ENCODE results near the gene BOLA1.
"Not testable (repeated sequence)": the region's sequence is repeated elsewhere in the genome, so short reads cannot be mapped to it uniquely, and the experiment has no call there.

Gene BOLA1

GRCh38 chr1:149933208-149933607 is 33.8 kb downstream of the BOLA1 start:
- no peak for DNase-seq

GRCh38 chr1:149934356-149934755 is 35.0 kb downstream of the BOLA1 start:
- DNase-seq, result no peak

- DNase-seq, result no peak
Measured at GRCh38 chr1:149936170-149936991, 37.0 kb downstream of the BOLA1 start, which contains the start of gene MTMR11. TSS of gene MTMR11 (minus strand) at chr1:149936879. CDS start at chr1:149936647, 232 bp downstream.

- peak; percentile 11 for DNase-seq
Measured at GRCh38 chr1:149936992-149937705, 37.8 kb downstream of the BOLA1 start.

- DNase-seq, result peak; percentile 39
Measured at GRCh38 chr1:149937759-149938158, 38.4 kb downstream of the BOLA1 start.

GRCh38 chr1:149938668-149939003 is 39.3 kb downstream of the BOLA1 start:
- not testable (repeated sequence) for DNase-seq

- no peak for DNase-seq
Measured at GRCh38 chr1:149940427-149940826, 41.1 kb downstream of the BOLA1 start.

GRCh38 chr1:149942207-149942606 is 42.8 kb downstream of the BOLA1 start:
- no peak for DNase-seq

GRCh38 chr1:149942885-149943284 is 43.5 kb downstream of the BOLA1 start:
- no peak for DNase-seq

GRCh38 chr1:149945206-149945605 is 45.8 kb downstream of the BOLA1 start:
- no peak for DNase-seq

GRCh38 chr1:149949911-149950310 is 50.5 kb downstream of the BOLA1 start:
- no peak for DNase-seq
